Hematopoietic multipotent progenitor cell treated with erythropoietin and hydrocortisone succinate and interleukin-3 and kit ligand, for 4 days (in vitro differentiated cells): Measurements from ENCODE around the gene GTF2E1.

ENCODE experiments used
- DNase-seq: peaks from one replicate; pipeline ENCODE4 v3.0.0-alpha.2; 2015

The GTF2E1 gene

DNA sequence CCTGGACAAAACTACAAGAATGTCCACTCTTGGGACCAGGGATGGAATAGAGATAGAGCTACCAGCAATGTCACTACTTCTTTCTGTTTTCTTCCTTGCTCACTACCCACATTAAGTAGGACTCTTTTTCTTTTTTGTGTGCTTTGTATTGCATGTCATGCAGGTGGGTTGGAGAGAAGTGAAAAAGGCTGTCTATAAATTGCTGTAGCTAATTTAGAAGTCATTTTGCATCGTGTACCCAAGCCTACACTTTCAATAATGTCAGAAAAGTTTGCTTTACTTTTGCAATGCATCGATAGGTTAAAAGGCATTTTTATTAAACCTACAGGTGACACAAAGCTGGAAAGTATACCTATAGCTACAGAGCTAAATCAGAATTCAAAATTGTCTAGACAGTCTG lies 58.9 kb downstream of the GTF2E1 start:
- no peak for DNase-seq

- no peak for DNase-seq
Observed at GRCh38 chr3:120802916-120803315, 60.4 kb downstream of the GTF2E1 start.

DNA sequence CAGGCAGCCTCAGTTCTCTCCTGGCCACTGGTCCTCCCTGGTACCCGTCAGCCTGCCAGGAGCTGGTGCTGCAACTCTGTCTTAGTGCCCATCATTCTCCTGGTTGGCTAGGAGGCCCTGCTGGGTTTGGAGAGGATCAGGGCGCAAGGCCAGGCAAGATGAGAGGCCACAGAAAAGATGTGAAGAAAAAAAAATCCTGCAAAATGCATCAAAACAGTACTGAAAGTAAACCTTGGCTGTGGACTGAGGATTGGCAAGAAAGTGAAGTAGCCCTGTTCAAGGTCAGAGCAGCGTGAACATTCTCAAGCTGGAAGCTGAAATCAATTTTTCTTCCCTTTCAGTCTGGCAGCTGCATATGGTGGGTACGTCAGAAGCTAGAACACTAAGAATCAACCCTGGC lies 74.2 kb downstream of the GTF2E1 start:
- DNase-seq, result no peak

- DNase-seq, result no peak
Observed at GRCh38 chr3:120820748-120821147, 78.2 kb downstream of the GTF2E1 start.

DNA sequence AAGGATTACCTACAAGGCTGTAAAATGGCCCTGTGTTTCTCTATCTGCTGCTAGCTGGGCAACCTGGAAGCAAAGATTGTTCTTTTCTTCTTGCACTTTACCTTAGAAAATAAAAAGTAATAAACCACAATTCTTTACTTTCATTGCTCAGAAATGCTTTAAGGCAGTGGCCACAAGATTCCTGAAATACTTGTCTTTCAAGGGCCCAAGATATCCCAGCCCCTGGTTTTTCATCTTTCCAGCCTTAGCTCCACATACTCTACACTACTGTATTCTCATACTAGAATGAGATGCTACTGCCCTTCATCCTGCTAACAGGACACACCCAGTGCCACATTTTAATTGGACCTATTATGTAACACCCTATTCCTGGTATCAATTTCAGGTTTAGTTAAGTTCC lies 78.9 kb downstream of the GTF2E1 start:
- DNase-seq, result no peak

DNA sequence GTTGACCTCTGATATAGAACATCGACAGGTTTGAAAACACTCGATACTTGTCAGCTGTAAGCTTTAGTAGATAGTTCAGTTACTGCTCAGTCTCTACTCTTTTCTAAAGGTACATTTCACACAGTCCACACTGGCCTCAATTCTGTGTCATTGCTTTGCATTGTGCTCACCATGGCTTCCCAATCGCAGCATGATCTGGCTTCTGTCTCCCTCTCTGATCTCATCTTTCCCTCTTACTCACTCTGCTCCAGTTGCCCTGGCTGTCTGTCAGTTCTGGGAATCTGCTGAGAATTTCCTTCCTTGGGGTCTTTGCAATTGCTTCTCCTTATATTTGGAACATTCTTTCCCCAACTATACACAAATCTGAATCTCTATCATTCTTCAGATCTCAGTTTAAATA lies 80.6 kb downstream of the GTF2E1 start:
- DNase-seq, result no peak

GRCh38 chr3:120824613-120825012 lies 82.1 kb downstream of the GTF2E1 start:
- no peak for DNase-seq

DNA sequence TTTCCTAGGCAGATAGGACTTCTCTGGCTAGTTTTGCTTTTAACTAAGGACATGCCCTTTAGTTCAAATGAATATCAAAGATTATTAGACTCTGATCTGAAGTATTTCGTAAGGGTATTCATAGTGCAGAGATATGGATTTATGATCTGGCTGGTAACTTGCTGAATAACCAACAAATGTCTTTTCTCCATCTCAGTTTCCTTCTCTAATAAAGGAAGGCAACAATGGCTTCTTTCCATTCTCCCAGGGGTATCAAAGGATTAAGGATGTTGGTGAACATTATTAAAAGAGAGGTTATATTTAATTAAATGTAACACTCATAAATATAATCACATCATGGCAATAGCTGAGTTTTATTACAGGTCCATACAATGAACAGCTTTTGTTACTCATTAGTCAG lies 86.3 kb downstream of the GTF2E1 start:
- no peak for DNase-seq

DNA sequence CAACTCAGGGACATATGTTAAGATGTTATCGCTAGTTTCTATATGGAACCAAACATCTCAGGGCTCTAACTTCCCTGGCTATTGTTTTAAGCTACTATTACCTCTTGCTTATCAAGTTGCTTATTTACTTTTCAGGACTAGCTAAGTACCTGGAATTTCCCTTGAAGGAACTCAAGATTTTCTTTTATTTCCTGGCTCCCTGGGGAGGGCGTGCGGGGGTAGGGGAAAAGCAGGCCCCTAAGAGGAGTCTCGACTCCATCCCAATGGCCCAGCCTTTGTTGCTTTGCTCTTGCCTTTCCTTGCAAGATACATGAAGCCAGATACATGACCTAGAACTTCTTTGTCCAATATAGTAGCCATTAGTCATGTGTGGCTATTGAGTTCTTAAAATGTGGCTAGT lies 88.5 kb downstream of the GTF2E1 start:
- no peak for DNase-seq
